ENCODE results near the gene MRPS27. TPM values are rescaled to one million over a fixed set of nuclear protein-coding genes. Genes with fewer than 3 reads are reported as not detected.

MRPS27 gene
- total and polyA plus RNA-seq, 9 of the 15 experiments (the other 6 are each of a cell fraction or from before 2014, with no cell fraction given): 73.6 to 144 (median 106) TPM

Small RNA genes lying within 50 kb of the gene (microRNA-seq; reads per million reads assigned to microRNA genes)
- gene MIR4803 (ENCODE audit: borderline microRNAs expressed): 0.82 reads per million

Small RNA genes lying within 50 kb of the gene (small RNA-seq; reads per million reads assigned to genes)
- gene MIR4803 (0.26 reads per million), gene RN7SL153P (not detected)

Other genes with a start within 250 kb of the MRPS27 start
- 17.3 and 23.7 TPM in 2 replicates for gene MAP1B, start 212.8 kb downstream of the MRPS27 start, total RNA-seq (2014; rRNA removed)
- 26.4 and 28.7 TPM in 2 replicates for gene MAP1B, start 212.8 kb downstream of the MRPS27 start, total RNA-seq (2014; rRNA removed; fragmentation: Illumina TruSeq; extraction: Trizol)
- 15.4 and 17.5 TPM in 2 replicates for gene MAP1B, start 212.8 kb downstream of the MRPS27 start, total RNA-seq (2015; rRNA removed; fragmentation: Illumina TruSeq; extraction: Trizol)
- gene MAP1B, start 212.8 kb downstream of the MRPS27 start, total RNA-seq (2021): 61.4 and 66.1 TPM in 2 replicates
- gene MAP1B, start 212.8 kb downstream of the MRPS27 start, polyA plus RNA-seq (2011; rRNA removed): 5.2 and 8.0 TPM in 2 replicates
- 22.5 and 24.4 TPM in 2 replicates for gene MAP1B, start 212.8 kb downstream of the MRPS27 start, polyA plus RNA-seq (2014; fragmentation: Illumina TruSeq; extraction: Trizol)
- 10 to 100 TPM in 1 of 2 experiments, 1 to 10 TPM in 1; 9.9 to 30.1 TPM for gene MAP1B, start 212.8 kb downstream of the MRPS27 start, polyA plus RNA-seq (2014; fragmentation: Nextera tagmentation; extraction: Ambion mirVana)
- gene MAP1B, start 212.8 kb downstream of the MRPS27 start, polyA plus RNA-seq (2014; rRNA removed): 12.5 and 12.9 TPM in 2 replicates
- gene PTCD2, start 133 bp upstream of the MRPS27 start, total RNA-seq (2014; rRNA removed): 12.5 and 14.6 TPM in 2 replicates
- gene PTCD2, start 133 bp upstream of the MRPS27 start, total RNA-seq (2014; rRNA removed; fragmentation: Illumina TruSeq; extraction: Trizol): 18.3 and 19.4 TPM in 2 replicates
- 11.9 and 12.6 TPM in 2 replicates for gene PTCD2, start 133 bp upstream of the MRPS27 start, total RNA-seq (2015; rRNA removed; fragmentation: Illumina TruSeq; extraction: Trizol)
- gene PTCD2, start 133 bp upstream of the MRPS27 start, total RNA-seq (2021): 18.7 and 20.6 TPM in 2 replicates
- gene PTCD2, start 133 bp upstream of the MRPS27 start, polyA plus RNA-seq (2011; rRNA removed): 24.7 and 28.5 TPM in 2 replicates
- 13.6 and 14.6 TPM in 2 replicates for gene PTCD2, start 133 bp upstream of the MRPS27 start, polyA plus RNA-seq (2014; fragmentation: Illumina TruSeq; extraction: Trizol)
- gene PTCD2, start 133 bp upstream of the MRPS27 start, polyA plus RNA-seq (2014; fragmentation: Nextera tagmentation; extraction: Ambion mirVana): 10 to 100 TPM; 18.6 to 19.6 TPM
- gene PTCD2, start 133 bp upstream of the MRPS27 start, polyA plus RNA-seq (2014; rRNA removed): 14.1 and 18.8 TPM in 2 replicates
- not detected in 2 replicates for gene ZNF366, start 187.2 kb upstream of the MRPS27 start, total RNA-seq (2014; rRNA removed)
- not detected in 2 replicates for gene ZNF366, start 187.2 kb upstream of the MRPS27 start, total RNA-seq (2014; rRNA removed; fragmentation: Illumina TruSeq; extraction: Trizol)
- not detected in 2 replicates for gene ZNF366, start 187.2 kb upstream of the MRPS27 start, total RNA-seq (2015; rRNA removed; fragmentation: Illumina TruSeq; extraction: Trizol)
- not detected in 2 replicates for gene ZNF366, start 187.2 kb upstream of the MRPS27 start, total RNA-seq (2021)
- not detected in 2 replicates for gene ZNF366, start 187.2 kb upstream of the MRPS27 start, polyA plus RNA-seq (2011; rRNA removed)
- not detected in 2 replicates for gene ZNF366, start 187.2 kb upstream of the MRPS27 start, polyA plus RNA-seq (2014; fragmentation: Illumina TruSeq; extraction: Trizol)
- gene ZNF366, start 187.2 kb upstream of the MRPS27 start, polyA plus RNA-seq (2014; fragmentation: Nextera tagmentation; extraction: Ambion mirVana): not detected
- not detected in 2 replicates for gene ZNF366, start 187.2 kb upstream of the MRPS27 start, polyA plus RNA-seq (2014; rRNA removed)